ENCODE measurements around the gene OMD. TPM values are rescaled to one million over a fixed set of nuclear protein-coding genes. Genes with fewer than 3 reads are reported as not detected.

OMD gene
- total RNA-seq, 3 donors from 2014 or later (not counting 1 experiment from before 2014, with no cell fraction given) = not detected

DNA sequence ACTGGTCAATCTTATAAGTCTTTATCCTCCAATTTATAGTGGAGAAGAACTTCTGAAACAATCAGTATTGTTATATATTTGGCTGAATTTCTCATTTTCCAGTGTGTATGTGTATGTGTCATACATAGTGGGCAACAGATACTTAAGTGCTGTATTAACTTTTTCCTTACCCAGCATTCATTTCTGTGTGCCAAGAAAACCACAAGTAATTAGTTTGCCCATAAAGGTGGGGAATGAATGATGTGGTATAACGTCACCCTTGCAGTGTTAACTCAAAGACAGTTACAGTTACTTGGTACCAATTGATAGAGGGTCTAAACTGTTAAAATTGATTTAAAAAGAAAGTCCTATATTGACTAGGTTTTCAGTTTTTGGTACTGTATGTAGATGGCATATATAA, 21.9 kb downstream of the OMD start:
- 60% methylated on average over 1 of the region's 1 CpG for WGBS (ENCODE audit: insufficient coverage)
- TF ChIP-seq, protein P1, sequence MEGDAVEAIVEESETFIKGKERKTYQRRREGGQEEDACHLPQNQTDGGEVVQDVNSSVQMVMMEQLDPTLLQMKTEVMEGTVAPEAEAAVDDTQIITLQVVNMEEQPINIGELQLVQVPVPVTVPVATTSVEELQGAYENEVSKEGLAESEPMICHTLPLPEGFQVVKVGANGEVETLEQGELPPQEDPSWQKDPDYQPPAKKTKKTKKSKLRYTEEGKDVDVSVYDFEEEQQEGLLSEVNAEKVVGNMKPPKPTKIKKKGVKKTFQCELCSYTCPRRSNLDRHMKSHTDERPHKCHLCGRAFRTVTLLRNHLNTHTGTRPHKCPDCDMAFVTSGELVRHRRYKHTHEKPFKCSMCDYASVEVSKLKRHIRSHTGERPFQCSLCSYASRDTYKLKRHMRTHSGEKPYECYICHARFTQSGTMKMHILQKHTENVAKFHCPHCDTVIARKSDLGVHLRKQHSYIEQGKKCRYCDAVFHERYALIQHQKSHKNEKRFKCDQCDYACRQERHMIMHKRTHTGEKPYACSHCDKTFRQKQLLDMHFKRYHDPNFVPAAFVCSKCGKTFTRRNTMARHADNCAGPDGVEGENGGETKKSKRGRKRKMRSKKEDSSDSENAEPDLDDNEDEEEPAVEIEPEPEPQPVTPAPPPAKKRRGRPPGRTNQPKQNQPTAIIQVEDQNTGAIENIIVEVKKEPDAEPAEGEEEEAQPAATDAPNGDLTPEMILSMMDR (IDR thresholded peaks at IDR 0.05) = no peak
- ATAC-seq (no peak), DNase-seq (no peak)
- Histone ChIP-seq H3K27me3 (ENCODE audit: control insufficient read depth, insufficient read depth, low read length) (no peaks in the 10 kb centered on the region), H3K4me3 (ENCODE audit: low read length) (no peak overlapping the region), H3K9me3 (ENCODE audit: control insufficient read depth, insufficient read depth, low read length) (no peaks in the 10 kb centered on the region), H3K27ac (ENCODE audit: low read length) (no peak overlapping the region), H3K36me3 (ENCODE audit: control insufficient read depth, insufficient read depth, low read length) (no peaks in the 10 kb centered on the region), H3K4me1 (ENCODE audit: control insufficient read depth, insufficient read depth, low read length) (peaks cover 9% of the 10 kb centered on the region)
- Mint-ChIP-seq H3K27ac (no peak overlapping the region), H3K27me3 (ENCODE audit: low read depth in 2 of 2) (no peaks in the 10 kb centered on the region), H3K36me3 (no peaks in the 10 kb centered on the region), H3K4me1 (peaks cover 18% of the 10 kb centered on the region in 2 donors), H3K9me3 (no peaks in the 10 kb centered on the region), H3K4me3 (no peak overlapping the region)
- intact Hi-C loops (cut with micrococcal nuclease) = no loop called here

DNA sequence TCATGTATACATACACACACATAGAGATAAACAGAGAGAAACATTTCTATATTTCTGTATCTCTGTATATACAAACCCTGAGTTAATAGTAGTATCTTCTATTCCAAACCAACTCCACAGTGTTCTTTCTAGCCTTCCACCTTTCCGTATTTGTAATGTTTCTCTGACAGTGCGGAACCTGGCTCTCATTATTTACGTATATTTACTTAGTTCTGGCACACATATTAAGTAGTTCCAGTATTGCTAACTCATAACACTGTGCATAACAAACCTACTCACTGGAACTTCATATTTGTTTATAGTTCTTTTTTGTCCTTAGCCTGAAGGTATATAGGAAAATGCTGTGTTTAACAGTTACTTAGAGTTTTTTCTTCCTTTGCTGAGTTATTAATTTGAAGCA, 26.4 kb downstream of the OMD start:
- Mint-ChIP-seq H3K4me1 (no peaks in the 10 kb centered on the region), H3K4me3 (no peak overlapping the region), H3K36me3 (no peaks in the 10 kb centered on the region), H3K27me3 (ENCODE audit: low read depth in 2 of 2) (no peaks in the 10 kb centered on the region), H3K9me3 (no peaks in the 10 kb centered on the region), H3K27ac (no peak overlapping the region)
- Histone ChIP-seq H3K4me1 (ENCODE audit: control insufficient read depth, insufficient read depth, low read length) (no peaks in the 10 kb centered on the region), H3K36me3 (ENCODE audit: control insufficient read depth, insufficient read depth, low read length) (no peaks in the 10 kb centered on the region), H3K9me3 (ENCODE audit: control insufficient read depth, insufficient read depth, low read length) (no peaks in the 10 kb centered on the region), H3K4me3 (ENCODE audit: low read length) (no peak overlapping the region), H3K27me3 (ENCODE audit: control insufficient read depth, insufficient read depth, low read length) (no peaks in the 10 kb centered on the region), H3K27ac (ENCODE audit: low read length) (no peak overlapping the region)
- TF ChIP-seq, protein P1 (IDR thresholded peaks at IDR 0.05) = no peak
- ATAC-seq (no peak), DNase-seq (no peak)
- WGBS (ENCODE audit: insufficient coverage) = 96% methylated on average over 3 of the region's 3 CpGs
- intact Hi-C loops (cut with micrococcal nuclease) = no loop called here

DNA sequence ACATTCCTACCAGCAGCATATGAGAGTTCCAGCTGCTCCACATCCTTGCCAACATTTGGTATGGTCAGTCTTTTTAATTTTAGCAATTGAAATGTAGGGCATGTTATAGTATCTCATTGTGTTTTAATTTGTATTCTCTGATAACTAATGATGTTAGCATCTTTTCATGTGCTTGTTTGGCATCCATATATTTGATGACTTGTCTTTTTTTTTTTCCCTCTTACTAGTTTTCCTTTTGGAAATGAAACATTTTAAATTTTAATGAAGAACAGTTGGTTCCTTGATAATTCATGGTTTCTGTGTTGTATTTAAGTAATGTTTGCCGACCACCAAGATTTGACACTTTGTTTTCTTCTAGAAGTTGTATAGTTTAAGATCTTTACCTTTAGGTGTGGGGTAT, 28.7 kb downstream of the OMD start:
- H3K36me3 Mint-ChIP-seq = no peaks in the 10 kb centered on the region
- DNase-seq (no peak), ATAC-seq (no peak)
- no peak overlapping the region for H3K4me3 ChIP-seq (ENCODE audit: low read length)
- no peaks in the 10 kb centered on the region for H3K36me3 ChIP-seq (ENCODE audit: control insufficient read depth, insufficient read depth, low read length)
- H3K27ac ChIP-seq (ENCODE audit: low read length) = no peak overlapping the region
- 100% methylated on average over 1 of the region's 1 CpG for WGBS (ENCODE audit: insufficient coverage)
- no peak overlapping the region for H3K27ac Mint-ChIP-seq
- H3K27me3 Mint-ChIP-seq (ENCODE audit: low read depth in 2 of 2) = no peaks in the 10 kb centered on the region
- intact Hi-C loops (cut with micrococcal nuclease) = no loop called here
- no peaks in the 10 kb centered on the region for H3K9me3 Mint-ChIP-seq
- no peaks in the 10 kb centered on the region for H3K27me3 ChIP-seq (ENCODE audit: control insufficient read depth, insufficient read depth, low read length)
- H3K4me3 Mint-ChIP-seq = no peak overlapping the region
- H3K4me1 Mint-ChIP-seq = no peaks in the 10 kb centered on the region
- TF ChIP-seq, protein P1 (IDR thresholded peaks at IDR 0.05) = no peak
- H3K9me3 ChIP-seq (ENCODE audit: control insufficient read depth, insufficient read depth, low read length) = no peaks in the 10 kb centered on the region
- no peaks in the 10 kb centered on the region for H3K4me1 ChIP-seq (ENCODE audit: control insufficient read depth, insufficient read depth, low read length)

DNA sequence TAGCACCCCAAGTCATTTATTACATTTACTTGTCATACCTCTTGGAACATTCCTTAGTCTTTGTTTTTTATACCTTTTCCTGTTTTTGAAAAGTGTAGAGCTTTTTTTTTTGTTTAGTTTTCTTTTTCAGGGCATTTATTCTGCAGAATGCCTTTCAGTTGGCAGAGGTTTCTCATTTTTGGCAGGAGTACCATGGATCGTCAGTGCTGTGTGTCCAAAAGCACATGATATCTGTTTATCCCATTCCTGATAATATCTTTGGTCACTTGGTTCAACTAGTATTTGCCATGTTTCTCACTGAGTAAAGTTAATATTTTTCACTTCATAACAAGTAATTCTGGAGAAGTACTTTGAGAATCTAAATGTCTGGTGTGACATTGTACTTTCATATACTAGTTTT, 30.6 kb downstream of the OMD start:
- no peak overlapping the region for H3K4me3 Mint-ChIP-seq
- no peak for DNase-seq
- TF ChIP-seq, protein P1 (IDR thresholded peaks at IDR 0.05) = no peak
- intact Hi-C loops (cut with micrococcal nuclease) = no loop called here
- Histone ChIP-seq H3K4me1 (ENCODE audit: control insufficient read depth, insufficient read depth, low read length) (no peaks in the 10 kb centered on the region), H3K4me3 (ENCODE audit: low read length) (no peak overlapping the region), H3K36me3 (ENCODE audit: control insufficient read depth, insufficient read depth, low read length) (no peaks in the 10 kb centered on the region), H3K27ac (ENCODE audit: low read length) (no peak overlapping the region), H3K27me3 (ENCODE audit: control insufficient read depth, insufficient read depth, low read length) (no peaks in the 10 kb centered on the region), H3K9me3 (ENCODE audit: control insufficient read depth, insufficient read depth, low read length) (no peaks in the 10 kb centered on the region)
- H3K4me1 Mint-ChIP-seq = no peaks in the 10 kb centered on the region
- no peak overlapping the region for H3K27ac Mint-ChIP-seq
- 100% methylated on average over 1 of the region's 1 CpG for WGBS (ENCODE audit: insufficient coverage)
- no peaks in the 10 kb centered on the region for H3K27me3 Mint-ChIP-seq (ENCODE audit: low read depth in 2 of 2)
- H3K9me3 Mint-ChIP-seq = no peaks in the 10 kb centered on the region
- no peak for ATAC-seq
- no peaks in the 10 kb centered on the region for H3K36me3 Mint-ChIP-seq
